GM21723 (cell line): ENCODE data around the gene USP17L15.
"Not testable (repeated sequence)": the region's sequence is repeated elsewhere in the genome, so short reads cannot be mapped to it uniquely, and the experiment has no call there.

Source experiments
- ATAC-seq: cut with Tn5 transposase; IDR thresholded peaks from one replicate; pipeline ENCODE4 v1.9.1; 2021; ENCODE audit warnings: mild to moderate bottlenecking, moderate library complexity; ENCODE audit not compliant: unreplicated experiment

USP17L15 gene, protein sequence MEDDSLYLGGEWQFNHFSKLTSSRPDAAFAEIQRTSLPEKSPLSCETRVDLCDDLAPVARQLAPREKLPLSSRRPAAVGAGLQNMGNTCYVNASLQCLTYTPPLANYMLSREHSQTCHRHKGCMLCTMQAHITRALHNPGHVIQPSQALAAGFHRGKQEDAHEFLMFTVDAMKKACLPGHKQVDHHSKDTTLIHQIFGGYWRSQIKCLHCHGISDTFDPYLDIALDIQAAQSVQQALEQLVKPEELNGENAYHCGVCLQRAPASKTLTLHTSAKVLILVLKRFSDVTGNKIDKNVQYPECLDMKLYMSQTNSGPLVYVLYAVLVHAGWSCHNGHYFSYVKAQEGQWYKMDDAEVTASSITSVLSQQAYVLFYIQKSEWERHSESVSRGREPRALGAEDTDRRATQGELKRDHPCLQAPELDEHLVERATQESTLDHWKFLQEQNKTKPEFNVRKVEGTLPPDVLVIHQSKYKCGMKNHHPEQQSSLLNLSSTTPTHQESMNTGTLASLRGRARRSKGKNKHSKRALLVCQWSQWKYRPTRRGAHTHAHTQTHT

GRCh38 chr4:9234085-9234484 is at the start of gene USP17L15:
TSS of gene USP17L15 (plus strand) at chr4:9234385. CDS start at chr4:9234385, 0 bp downstream.
- not testable (repeated sequence) for ATAC-seq

DNA sequence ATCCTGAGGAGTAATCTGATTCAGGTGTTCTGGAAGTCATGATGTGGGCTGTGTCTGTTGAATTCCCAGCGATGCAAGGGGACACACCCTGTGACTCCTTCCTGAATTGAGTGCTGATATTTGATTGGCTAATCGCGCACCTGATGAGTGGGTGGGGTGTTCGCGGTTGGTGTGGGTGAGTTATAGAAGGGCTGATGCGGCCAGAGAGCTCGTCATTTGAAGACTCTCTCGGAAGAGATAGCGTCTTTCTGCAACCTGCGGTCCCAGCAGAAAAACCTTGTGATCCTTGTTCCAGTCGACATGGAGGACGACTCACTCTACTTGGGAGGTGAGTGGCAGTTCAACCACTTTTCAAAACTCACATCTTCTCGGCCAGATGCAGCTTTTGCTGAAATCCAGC is 23.8 kb upstream of the USP17L15 start, which contains the start of gene USP17L10:
Gene USP17L10, plus strand, starts transcription at position 301 of the 400 bp plus-strand sequence. Its CDS starts 0 bp downstream, at position 301.
- ATAC-seq = not testable (repeated sequence)

DNA sequence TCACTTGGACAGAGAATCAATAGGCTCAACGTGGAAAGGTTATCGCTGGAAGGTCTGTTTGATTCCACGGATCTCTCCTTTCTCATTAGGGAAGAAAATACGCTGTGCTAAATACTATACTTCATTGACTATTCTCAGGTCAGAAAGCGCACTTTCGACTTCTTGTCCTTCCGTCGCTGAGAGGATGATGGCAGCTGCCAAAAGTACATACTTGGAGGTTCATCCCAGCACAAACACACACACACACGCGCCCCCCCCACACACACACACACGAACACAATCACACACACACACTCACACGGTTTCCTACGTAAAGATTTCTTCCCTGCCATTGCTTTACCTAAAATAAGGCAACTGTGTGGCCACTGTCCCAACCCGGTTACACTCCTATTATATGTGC is 19.5 kb upstream of the USP17L15 start:
- not testable (repeated sequence) for ATAC-seq

DNA sequence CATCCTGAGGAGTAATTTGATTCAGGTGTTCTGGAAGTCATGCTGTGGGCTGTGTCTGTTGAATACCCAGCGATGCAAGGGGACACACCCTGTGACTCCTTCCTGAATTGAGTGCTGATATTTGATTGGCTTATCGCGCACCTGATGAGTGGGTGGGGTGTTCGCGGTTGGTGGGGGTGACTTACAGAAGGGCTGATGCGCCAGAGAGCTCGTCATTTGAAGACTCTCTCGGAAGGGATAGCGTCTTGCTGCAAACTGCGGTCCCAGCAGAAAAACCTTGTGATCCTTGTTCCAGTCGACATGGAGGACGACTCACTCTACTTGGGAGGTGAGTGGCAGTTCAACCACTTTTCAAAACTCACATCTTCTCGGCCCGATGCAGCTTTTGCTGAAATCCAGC is 19.1 kb upstream of the USP17L15 start, which contains the start of gene USP17L11:
Gene USP17L11, plus strand, starts transcription at position 301 of the 400 bp plus-strand sequence. Its CDS starts 0 bp downstream, at position 301.
- ATAC-seq = not testable (repeated sequence)

- ATAC-seq = not testable (repeated sequence)
These were observed 14.3 kb upstream of the USP17L15 start, which contains the start of gene USP17L12 for GRCh38 chr4:9219852-9220251. TSS of gene USP17L12 (plus strand) at chr4:9220152. CDS start at chr4:9220152, 0 bp downstream.

GRCh38 chr4:9224596-9224995 is 9.6 kb upstream of the USP17L15 start, which contains the start of gene USP17L13:
TSS of gene USP17L13 (plus strand) at chr4:9224896. CDS start at chr4:9224896, 0 bp downstream.
- not testable (repeated sequence) for ATAC-seq

GRCh38 chr4:9230249-9230648 is 3.9 kb upstream of the USP17L15 start:
- ATAC-seq = not testable (repeated sequence)

DNA sequence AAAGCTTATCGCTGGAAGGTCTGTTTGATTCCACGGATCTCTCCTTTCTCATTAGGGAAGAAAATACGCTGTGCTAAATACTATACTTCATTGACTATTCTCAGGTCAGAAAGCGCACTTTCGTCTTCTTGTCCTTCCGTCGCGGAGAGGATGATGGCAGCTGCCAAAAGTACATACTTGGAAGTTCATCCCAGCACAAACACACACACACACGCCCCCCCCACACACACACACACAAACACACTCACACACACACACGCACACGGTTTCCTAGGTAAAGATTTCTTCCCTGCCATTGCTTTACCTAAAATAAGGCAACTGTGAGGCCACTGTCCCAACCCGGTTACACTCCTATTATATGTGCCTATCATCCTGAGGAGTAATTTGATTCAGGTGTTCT is 4.3 kb downstream of the USP17L15 start:
- not testable (repeated sequence) for ATAC-seq

DNA sequence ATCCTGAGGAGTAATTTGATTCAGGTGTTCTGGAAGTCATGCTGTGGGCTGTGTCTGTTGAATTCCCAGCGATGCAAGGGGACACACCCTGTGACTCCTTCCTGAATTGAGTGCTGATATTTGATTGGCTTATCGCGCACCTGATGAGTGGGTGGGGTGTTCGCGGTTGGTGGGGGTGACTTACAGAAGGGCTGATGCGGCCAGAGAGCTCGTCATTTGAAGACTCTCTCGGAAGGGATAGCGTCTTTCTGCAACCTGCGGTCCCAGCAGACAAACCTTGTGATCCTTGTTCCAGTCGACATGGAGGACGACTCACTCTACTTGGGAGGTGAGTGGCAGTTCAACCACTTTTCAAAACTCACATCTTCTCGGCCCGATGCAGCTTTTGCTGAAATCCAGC is 9.4 kb downstream of the USP17L15 start, which contains the start of gene USP17L17:
Gene USP17L17, plus strand, starts transcription at position 301 of the 400 bp plus-strand sequence. Its CDS starts 0 bp downstream, at position 301.
- ATAC-seq = not testable (repeated sequence)

DNA sequence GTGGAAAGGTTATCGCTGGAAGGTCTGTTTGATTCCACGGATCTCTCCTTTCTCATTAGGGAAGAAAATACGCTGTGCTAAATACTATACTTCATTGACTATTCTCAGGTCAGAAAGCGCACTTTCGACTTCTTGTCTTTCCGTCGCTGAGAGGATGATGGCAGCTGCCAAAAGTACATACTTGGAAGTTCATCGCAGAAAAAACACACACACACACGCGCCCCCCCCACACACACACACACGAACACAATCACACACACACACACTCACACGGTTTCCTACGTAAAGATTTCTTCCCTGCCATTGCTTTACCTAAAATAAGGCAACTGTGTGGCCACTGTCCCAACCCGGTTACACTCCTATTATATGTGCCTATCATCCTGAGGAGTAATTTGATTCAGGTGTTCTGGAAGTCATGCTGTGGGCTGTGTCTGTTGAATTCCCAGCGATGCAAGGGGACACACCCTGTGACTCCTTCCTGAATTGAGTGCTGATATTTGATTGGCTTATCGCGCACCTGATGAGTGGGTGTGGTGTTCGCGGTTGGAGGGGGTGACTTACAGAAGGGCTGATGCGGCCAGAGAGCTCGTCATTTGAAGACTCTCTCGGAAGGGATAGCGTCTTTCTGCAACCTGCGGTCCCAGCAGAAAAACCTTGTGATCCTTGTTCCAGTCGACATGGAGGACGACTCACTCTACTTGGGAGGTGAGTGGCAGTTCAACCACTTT is 13.9 kb downstream of the USP17L15 start, which contains the start of gene USP17L18:
Gene USP17L18, plus strand, starts transcription at position 678 of the 728 bp plus-strand sequence. Its CDS starts 0 bp downstream, at position 678.
- not testable (repeated sequence) for ATAC-seq

DNA sequence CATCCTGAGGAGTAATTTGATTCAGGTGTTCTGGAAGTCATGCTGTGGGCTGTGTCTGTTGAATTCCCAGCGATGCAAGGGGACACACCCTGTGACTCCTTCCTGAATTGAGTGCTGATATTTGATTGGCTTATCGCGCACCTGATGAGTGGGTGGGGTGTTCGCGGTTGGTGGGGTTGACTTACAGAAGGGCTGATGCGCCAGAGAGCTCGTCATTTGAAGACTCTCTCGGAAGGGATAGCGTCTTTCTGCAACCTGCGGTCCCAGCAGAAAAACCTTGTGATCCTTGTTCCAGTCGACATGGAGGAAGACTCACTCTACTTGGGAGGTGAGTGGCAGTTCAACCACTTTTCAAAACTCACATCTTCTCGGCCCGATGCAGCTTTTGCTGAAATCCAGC is 18.9 kb downstream of the USP17L15 start, which contains the start of gene USP17L19:
Gene USP17L19, plus strand, starts transcription at position 301 of the 400 bp plus-strand sequence. Its CDS starts 0 bp downstream, at position 301.
- ATAC-seq = not testable (repeated sequence)

DNA sequence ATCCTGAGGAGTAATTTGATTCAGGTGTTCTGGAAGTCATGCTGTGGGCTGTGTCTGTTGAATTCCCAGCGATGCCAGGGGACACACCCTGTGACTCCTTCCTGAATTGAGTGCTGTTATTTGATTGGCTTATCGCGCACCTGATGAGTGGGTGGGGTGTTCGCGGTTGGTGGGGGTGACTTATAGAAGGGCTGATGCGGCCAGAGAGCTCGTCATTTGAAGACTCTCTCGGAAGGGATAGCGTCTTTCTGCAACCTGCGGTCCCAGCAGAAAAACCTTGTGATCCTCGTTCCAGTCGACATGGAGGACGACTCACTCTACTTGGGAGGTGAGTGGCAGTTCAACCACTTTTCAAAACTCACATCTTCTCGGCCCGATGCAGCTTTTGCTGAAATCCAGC is 23.6 kb downstream of the USP17L15 start, which contains the start of gene USP17L20:
Gene USP17L20, plus strand, starts transcription at position 301 of the 400 bp plus-strand sequence. Its CDS starts 0 bp downstream, at position 301.
- not testable (repeated sequence) for ATAC-seq

GRCh38 chr4:9262572-9262971 is 28.4 kb downstream of the USP17L15 start, which contains the start of gene USP17L21:
TSS of gene USP17L21 (plus strand) at chr4:9262872. CDS start at chr4:9262872, 0 bp downstream.
- not testable (repeated sequence) for ATAC-seq

GRCh38 chr4:9267319-9267718 is 33.1 kb downstream of the USP17L15 start, which contains the start of gene USP17L22:
TSS of gene USP17L22 (plus strand) at chr4:9267619. CDS start at chr4:9267619, 0 bp downstream.
- ATAC-seq = not testable (repeated sequence)

GRCh38 chr4:9271719-9272118 is 37.5 kb downstream of the USP17L15 start:
- ATAC-seq = not testable (repeated sequence)
